Measurements from ENCODE around the gene CPLANE2. TPM values are rescaled to one million over a fixed set of nuclear protein-coding genes. Genes with fewer than 3 reads are reported as not detected.
"Not testable (repeated sequence)": the region's sequence is repeated elsewhere in the genome, so short reads cannot be mapped to it uniquely, and the experiment has no call there.

The CPLANE2 gene
- total RNA-seq, 2 donors from 2014 or later: 4.1 to 5.2 TPM

DNA sequence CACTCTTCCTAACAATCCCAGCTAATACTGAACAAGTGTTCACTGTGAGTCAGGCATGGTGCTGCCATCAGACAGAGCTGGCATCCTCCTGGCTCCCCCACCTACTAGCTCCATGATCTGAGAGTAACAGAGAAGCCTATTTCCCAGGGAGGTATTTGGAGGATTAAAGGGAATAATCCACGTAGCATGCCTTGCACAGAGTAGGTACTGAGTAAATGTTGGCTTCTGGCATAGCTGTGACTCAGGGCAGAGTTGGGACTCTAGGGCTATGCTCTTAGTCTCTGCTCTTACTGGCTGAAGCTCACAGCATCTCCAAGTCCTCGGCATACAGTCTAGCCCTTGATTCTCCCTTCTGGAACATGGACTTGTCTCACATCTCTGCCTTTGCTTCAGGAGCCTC lies 32.8 kb downstream of the CPLANE2 start:
- intact Hi-C loops (cut with DNase I): loop anchor here in 1 of 2 donors (10.0 kb wide), 1 partner anchor 151 kb away; the partner anchor contains the start of gene FBXO42
- no peak for DNase-seq (ENCODE audit: low spot score)

DNA sequence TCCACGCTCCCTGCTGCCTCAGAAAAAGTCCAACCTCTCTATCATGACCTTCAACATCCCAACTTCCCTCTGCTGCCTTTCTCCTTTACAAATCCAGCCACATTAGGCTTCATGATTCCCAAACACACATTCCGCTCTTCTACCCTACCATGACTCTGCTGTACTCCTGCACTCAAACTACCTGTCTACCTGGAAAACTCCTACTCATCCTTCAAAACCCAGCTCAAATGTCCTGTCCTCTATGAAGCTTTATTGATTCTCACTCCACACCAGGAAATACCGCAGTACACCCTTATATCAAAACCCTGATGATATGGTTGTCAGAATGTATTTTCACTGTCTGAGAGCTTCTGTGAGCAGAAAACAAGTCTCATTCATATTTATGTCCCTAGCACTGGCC lies 33.4 kb downstream of the CPLANE2 start:
- intact Hi-C loops (cut with DNase I): loop anchor here in 1 of 2 donors (10.0 kb wide), 1 partner anchor 151 kb away; the partner anchor contains the start of gene FBXO42
- no peak for DNase-seq (ENCODE audit: low spot score)

DNA sequence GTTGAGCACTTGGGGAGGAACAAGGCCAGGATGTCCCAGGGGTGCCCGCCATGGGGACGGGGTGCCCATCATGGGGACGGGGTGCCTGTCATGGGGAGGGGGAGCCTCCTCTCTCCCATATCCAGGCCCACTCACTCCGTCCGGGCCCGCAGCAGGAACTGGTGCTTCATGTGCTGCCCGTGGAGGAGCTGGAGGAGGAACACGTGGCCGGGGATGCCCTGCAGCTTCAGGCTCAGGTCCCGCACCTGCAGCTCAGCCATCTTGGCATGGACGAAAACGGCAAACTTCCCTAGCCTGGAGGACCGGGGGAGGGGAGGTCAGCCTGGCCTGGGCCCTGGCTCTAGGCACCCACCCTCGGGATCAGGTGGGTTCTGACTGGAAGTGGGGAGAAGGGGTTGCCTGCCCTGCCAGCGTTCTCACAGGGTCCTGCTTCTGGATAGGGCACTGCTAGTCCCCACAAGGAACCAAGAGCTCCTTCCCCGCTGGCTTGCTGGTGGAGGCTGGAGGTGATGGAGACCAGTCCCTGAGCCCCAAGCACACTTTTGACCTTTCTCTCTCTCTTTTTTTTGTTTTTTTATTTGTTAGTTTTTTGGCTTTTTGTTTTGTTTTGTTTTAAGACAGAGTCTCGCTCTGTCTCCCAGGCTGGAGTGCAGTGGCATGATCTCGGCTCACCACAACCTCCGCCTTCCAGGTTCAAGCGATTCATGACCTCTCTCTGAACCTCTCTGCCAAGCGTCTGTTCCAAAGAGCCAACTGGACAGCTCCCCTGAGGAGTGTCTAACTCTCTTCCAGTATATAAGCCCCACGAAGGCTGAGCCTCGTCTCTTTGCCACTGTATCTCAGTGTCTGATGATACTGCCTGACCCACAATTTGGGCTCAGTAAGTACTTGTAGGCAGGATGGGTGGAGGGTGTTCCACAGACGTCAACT lies 34.4 kb downstream of the CPLANE2 start:
- intact Hi-C loops (cut with DNase I): loop anchor here in 1 of 2 donors (10.0 kb wide), 1 partner anchor 152 kb away; the partner anchor contains the start of gene FBXO42

GRCh38 chr1:16199700-16200099 lies 37.3 kb downstream of the CPLANE2 start:
- intact Hi-C loops (cut with DNase I): loop anchor here in 1 of 2 donors (10.0 kb wide), 1 partner anchor 155 kb away; the partner anchor contains the start of gene FBXO42

More for the DNA sequence above, 34.4 kb downstream of the CPLANE2 start:
- DNase-seq (ENCODE audit: low spot score): no peak

DNA sequence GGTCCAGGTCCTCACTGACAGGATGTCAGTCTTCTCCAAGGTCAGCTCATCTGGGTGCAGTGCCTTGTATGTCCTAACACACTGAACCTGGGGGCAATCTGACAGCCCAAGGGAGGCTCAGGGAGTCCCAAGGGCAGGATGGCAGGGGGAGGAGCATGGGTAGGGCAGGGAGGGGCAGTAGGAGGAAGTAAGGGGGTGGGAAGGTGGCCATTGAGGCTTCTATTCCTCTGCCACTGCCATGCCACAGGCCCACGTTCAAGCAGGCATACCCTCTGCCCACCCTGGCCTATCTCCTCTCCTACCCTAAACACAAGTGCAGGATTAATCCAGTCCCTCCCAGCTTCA lies 37.9 kb downstream of the CPLANE2 start:
- DNase-seq (ENCODE audit: low spot score): no peak
- intact Hi-C loops (cut with DNase I): no loop called here

More at GRCh38 chr1:16199700-16200099, 37.3 kb downstream of the CPLANE2 start:
- no peak for DNase-seq (ENCODE audit: low spot score)

- intact Hi-C loops (cut with DNase I): no loop called here
- no peak for DNase-seq (ENCODE audit: low spot score)
These were observed 38.4 kb downstream of the CPLANE2 start for GRCh38 chr1:16198444-16199156.

DNA sequence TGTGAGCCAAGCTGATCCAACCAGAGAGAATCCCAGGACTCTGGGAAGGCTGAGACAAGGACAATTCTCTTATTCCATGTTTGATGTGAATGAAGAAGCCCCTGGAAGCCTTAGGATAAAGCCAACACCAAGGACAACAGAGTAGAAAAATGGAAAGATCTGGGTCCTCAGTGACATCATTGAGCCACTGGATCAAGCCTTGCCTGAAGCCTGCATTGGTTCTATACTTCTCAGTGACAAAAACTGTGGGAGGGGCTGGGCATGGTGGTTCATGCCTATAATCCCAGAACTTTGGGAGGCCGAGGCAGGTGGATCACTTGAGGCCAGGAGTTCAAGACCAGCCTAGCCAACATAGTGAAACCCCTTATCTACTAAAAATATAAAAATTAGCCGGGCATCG lies 40.1 kb downstream of the CPLANE2 start:
- no peak for DNase-seq (ENCODE audit: low spot score)
- intact Hi-C loops (cut with DNase I): no loop called here

DNA sequence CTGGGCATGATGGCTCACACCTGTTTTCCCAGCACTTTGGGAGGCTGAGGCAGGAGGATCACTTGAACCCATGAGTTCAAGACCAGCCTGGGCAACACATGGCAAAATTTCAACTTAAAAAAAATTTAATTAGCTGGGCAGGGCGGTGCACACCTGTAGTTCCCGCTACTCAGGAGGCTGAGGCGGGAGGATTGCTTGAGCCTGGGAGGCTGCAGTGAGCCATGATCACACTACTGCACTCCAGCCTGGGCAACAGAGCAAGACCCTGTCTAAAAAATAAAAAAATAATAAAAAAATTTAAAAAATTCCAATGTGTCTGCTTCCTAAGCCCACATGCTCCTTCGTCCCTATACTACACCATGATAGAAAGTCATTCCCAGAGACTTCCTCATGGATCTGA lies 40.8 kb downstream of the CPLANE2 start:
- DNase-seq (ENCODE audit: low spot score); intact Hi-C loops (cut with DNase I): not testable (repeated sequence)

- DNase-seq (ENCODE audit: low spot score): no peak
- intact Hi-C loops (cut with DNase I): no loop called here
These were observed 41.5 kb downstream of the CPLANE2 start for GRCh38 chr1:16195518-16195905.

- no peak for DNase-seq (ENCODE audit: low spot score)
- intact Hi-C loops (cut with DNase I): loop anchor here in 1 of 2 donors (5.0 kb wide), 1 partner anchor 55 kb away; no protein-coding TSS in a partner anchor
These were observed 45.0 kb downstream of the CPLANE2 start for GRCh38 chr1:16191916-16192546.

- no peak for DNase-seq (ENCODE audit: low spot score)
- intact Hi-C loops (cut with DNase I): loop anchor here in 1 of 2 donors (5.0 kb wide), 1 partner anchor 56 kb away; no protein-coding TSS in a partner anchor
These were observed 45.7 kb downstream of the CPLANE2 start for GRCh38 chr1:16191309-16191708.

DNA sequence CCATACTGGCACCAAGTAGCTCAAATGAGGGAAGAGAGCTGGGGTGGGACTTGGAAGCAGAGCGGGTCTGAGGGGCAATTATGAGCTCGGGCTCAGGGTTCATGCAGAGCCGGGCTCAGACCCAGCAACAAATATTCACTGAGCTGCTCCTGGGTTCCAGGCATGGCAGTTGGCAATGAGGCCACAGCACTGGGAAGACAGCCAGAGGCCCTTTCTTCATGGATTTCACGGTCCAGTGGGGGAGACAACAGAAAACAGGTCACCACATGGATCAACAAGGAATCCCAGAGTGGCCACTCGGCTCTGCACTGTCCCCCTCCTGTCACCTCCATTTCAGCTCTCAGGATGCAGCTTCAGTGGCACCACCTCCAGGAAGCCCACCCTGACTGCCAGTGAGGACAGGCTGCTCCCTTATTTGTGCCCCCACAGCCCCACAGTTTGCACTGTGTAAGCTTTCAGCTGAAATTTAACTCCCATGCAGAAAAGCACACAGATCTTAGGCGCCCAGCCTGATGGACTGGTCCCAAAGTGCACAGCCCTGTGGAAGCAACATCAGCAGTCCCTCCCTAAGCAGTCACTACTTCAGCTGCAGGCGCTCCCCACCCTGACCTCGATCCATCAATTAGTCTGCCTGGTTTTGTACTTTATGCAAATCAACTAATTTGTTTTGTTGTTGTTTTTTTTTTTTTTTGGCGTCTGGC lies 46.9 kb downstream of the CPLANE2 start:
- intact Hi-C loops (cut with DNase I): loop anchor here (2.0 to 5.0 kb wide), 2 partner anchors 57 to 111 kb away; no protein-coding TSS in a partner anchor
- DNase-seq (ENCODE audit: low spot score): no peak

- intact Hi-C loops (cut with DNase I): loop anchor here (2.0 kb wide), 1 partner anchor 110 kb away; no protein-coding TSS in a partner anchor
- no peak for DNase-seq (ENCODE audit: low spot score)
These were observed 48.0 kb downstream of the CPLANE2 start for GRCh38 chr1:16189003-16189402.

- intact Hi-C loops (cut with DNase I): loop anchor here (2.0 kb wide), 2 partner anchors 57 to 109 kb away; no protein-coding TSS in a partner anchor
- DNase-seq (ENCODE audit: low spot score): peak; percentile 91
These were observed 49.1 kb downstream of the CPLANE2 start for GRCh38 chr1:16187748-16188401.

- DNase-seq (ENCODE audit: low spot score): no peak
- intact Hi-C loops (cut with DNase I): loop anchor here in 1 of 2 donors (2.0 kb wide), 1 partner anchor 58 kb away; no protein-coding TSS in a partner anchor
These were observed 50.2 kb downstream of the CPLANE2 start for GRCh38 chr1:16186655-16187235.

- DNase-seq (ENCODE audit: low spot score): no peak
- intact Hi-C loops (cut with DNase I): loop anchor here in 1 of 2 donors (5.0 kb wide), 1 partner anchor 37 kb away; no protein-coding TSS in a partner anchor
These were observed 52.3 kb downstream of the CPLANE2 start for GRCh38 chr1:16184557-16185303.

Measured in posterior vena cava (tissue), 2 donors.